ENCODE data around the gene EML1.

EML1 gene

GRCh38 chr14:99789581-99789980, 3.6 kb upstream of the EML1 start:
- ChIA-PET POLR2A (interaction anchor here (0.8 kb wide), 1 partner anchor 14 kb away, joined by 3 read pairs; no protein-coding TSS in a partner anchor), CTCF (interaction anchor here (1.2 kb wide), 1 partner anchor 38 kb away, joined by 3 read pairs; no protein-coding TSS in a partner anchor)
- no peak for DNase-seq (ENCODE audit: extremely low spot score)
- TF ChIP-seq FOXM1 (IDR thresholded peaks at IDR 0.05; ENCODE audit: borderline replicate concordance) (no peak), SUZ12 (IDR thresholded peaks at IDR 0.05) (no peak), ZNF384 (IDR thresholded peaks at IDR 0.05) (no peak), PKNOX1 (IDR thresholded peaks at IDR 0.05) (no peak), LEF1 (IDR thresholded peaks at IDR 0.05; ENCODE audit: borderline replicate concordance) (no peak), NFRKB (IDR thresholded peaks at IDR 0.05) (no peak), FOXA1 (IDR thresholded peaks at IDR 0.05) (no peak), ARNT (IDR thresholded peaks at IDR 0.05) (no peak), BHLHE40 (IDR thresholded peaks at IDR 0.05; ENCODE audit: borderline replicate concordance) (no peak), CTBP1 (IDR thresholded peaks at IDR 0.05; ENCODE audit: borderline replicate concordance) (no peak), SP1 (IDR thresholded peaks at IDR 0.05) (no peak)

GRCh38 chr14:99790201-99790977, 2.8 kb upstream of the EML1 start:
- POLR2A ChIA-PET = no interaction called here
- DNase-seq (ENCODE audit: extremely low spot score) = no peak
- no peak for TF ChIP-seq TARDBP (IDR thresholded peaks at IDR 0.05)
- no peak for TF ChIP-seq LEF1 (IDR thresholded peaks at IDR 0.05; ENCODE audit: borderline replicate concordance)
- TF ChIP-seq BHLHE40 (IDR thresholded peaks at IDR 0.05; ENCODE audit: borderline replicate concordance) = no peak
- TF ChIP-seq L3MBTL2 (conservative IDR thresholded peaks at IDR 0.05) = no peak
- TF ChIP-seq ARNT (IDR thresholded peaks at IDR 0.05) = no peak
- TF ChIP-seq FOXM1 (IDR thresholded peaks at IDR 0.05; ENCODE audit: borderline replicate concordance) = no peak
- TF ChIP-seq SP1 (IDR thresholded peaks at IDR 0.05) = no peak
- TF ChIP-seq ELF4 (IDR thresholded peaks at IDR 0.05) = no peak
- no peak for TF ChIP-seq PKNOX1 (IDR thresholded peaks at IDR 0.05)
- no peak for TF ChIP-seq HDGF (IDR thresholded peaks at IDR 0.05; ENCODE audit: borderline replicate concordance)
- TF ChIP-seq FOXK2 (IDR thresholded peaks at IDR 0.05) = no peak
- no peak for TF ChIP-seq NFRKB (IDR thresholded peaks at IDR 0.05)
- TF ChIP-seq CTBP1 (IDR thresholded peaks at IDR 0.05; ENCODE audit: borderline replicate concordance) = no peak
- no peak for TF ChIP-seq ZNF384 (IDR thresholded peaks at IDR 0.05)
- no peak for TF ChIP-seq FOXA1 (IDR thresholded peaks at IDR 0.05)
- TF ChIP-seq SUZ12 (IDR thresholded peaks at IDR 0.05) = no peak
- CTCF ChIA-PET = interaction anchor here (1.2 kb wide), 1 partner anchor 39 kb away, joined by 3 read pairs; no protein-coding TSS in a partner anchor

GRCh38 chr14:99790978-99791376, 2.2 kb upstream of the EML1 start:
- DNase-seq (ENCODE audit: extremely low spot score) = no peak
- TF ChIP-seq ARNT (IDR thresholded peaks at IDR 0.05) (no peak), FOXA1 (IDR thresholded peaks at IDR 0.05) (no peak), TARDBP (IDR thresholded peaks at IDR 0.05) (no peak), NFRKB (IDR thresholded peaks at IDR 0.05) (no peak), SUZ12 (IDR thresholded peaks at IDR 0.05) (no peak), CTBP1 (IDR thresholded peaks at IDR 0.05; ENCODE audit: borderline replicate concordance) (no peak), HDGF (IDR thresholded peaks at IDR 0.05; ENCODE audit: borderline replicate concordance) (no peak), FOXK2 (IDR thresholded peaks at IDR 0.05) (no peak), SP1 (IDR thresholded peaks at IDR 0.05) (no peak), L3MBTL2 (conservative IDR thresholded peaks at IDR 0.05) (no peak), PKNOX1 (IDR thresholded peaks at IDR 0.05) (no peak), FOXM1 (IDR thresholded peaks at IDR 0.05; ENCODE audit: borderline replicate concordance) (no peak), LEF1 (IDR thresholded peaks at IDR 0.05; ENCODE audit: borderline replicate concordance) (no peak), BHLHE40 (IDR thresholded peaks at IDR 0.05; ENCODE audit: borderline replicate concordance) (no peak), ZNF384 (IDR thresholded peaks at IDR 0.05) (no peak), ELF4 (IDR thresholded peaks at IDR 0.05) (no peak)
- ChIA-PET CTCF (interaction anchor here (0.6 to 1.1 kb wide), 3 partner anchors 11 to 103 kb away, joined by 3 to 4 read pairs (median 3); no protein-coding TSS in a partner anchor), POLR2A (no interaction called here)

GRCh38 chr14:99791476-99792209, 1.6 kb upstream of the EML1 start:
- POLR2A ChIA-PET = interaction anchor here (1.6 kb wide), 1 partner anchor 39 kb away, joined by 5 read pairs; no protein-coding TSS in a partner anchor
- DNase-seq (ENCODE audit: extremely low spot score) = no peak
- TF ChIP-seq SP1 (IDR thresholded peaks at IDR 0.05) = no peak
- no peak for TF ChIP-seq LEF1 (IDR thresholded peaks at IDR 0.05; ENCODE audit: borderline replicate concordance)
- no peak for TF ChIP-seq PKNOX1 (IDR thresholded peaks at IDR 0.05)
- no peak for TF ChIP-seq BHLHE40 (IDR thresholded peaks at IDR 0.05; ENCODE audit: borderline replicate concordance)
- TF ChIP-seq ELF4 (IDR thresholded peaks at IDR 0.05) = no peak
- TF ChIP-seq ZNF384 (IDR thresholded peaks at IDR 0.05) = no peak
- no peak for TF ChIP-seq HDGF (IDR thresholded peaks at IDR 0.05; ENCODE audit: borderline replicate concordance)
- CTCF ChIA-PET = interaction anchor here (0.6 to 1.1 kb wide), 3 partner anchors 11 to 103 kb away, joined by 3 to 4 read pairs (median 3); no protein-coding TSS in a partner anchor

- TF ChIP-seq SP1 (IDR thresholded peaks at IDR 0.05) (no peak), CTBP1 (IDR thresholded peaks at IDR 0.05; ENCODE audit: borderline replicate concordance) (no peak), HDGF (IDR thresholded peaks at IDR 0.05; ENCODE audit: borderline replicate concordance) (no peak), FOXM1 (IDR thresholded peaks at IDR 0.05; ENCODE audit: borderline replicate concordance) (no peak), LEF1 (IDR thresholded peaks at IDR 0.05; ENCODE audit: borderline replicate concordance) (no peak)
- no peak for DNase-seq (ENCODE audit: extremely low spot score)
- POLR2A ChIA-PET = interaction anchor here (1.6 kb wide), 1 partner anchor 40 kb away, joined by 5 read pairs; no protein-coding TSS in a partner anchor
- CTCF ChIA-PET = interaction anchor here (1.0 to 1.1 kb wide), 2 partner anchors 12 to 104 kb away, joined by 3 to 4 read pairs; no protein-coding TSS in a partner anchor
These were observed 1.0 kb upstream of the EML1 start for GRCh38 chr14:99792210-99792535.

Data from HEK293T (cell line).